NCI-H1048 (cell line): ENCODE results near the gene DCUN1D3.
"Not testable (repeated sequence)": the region's sequence is repeated elsewhere in the genome, so short reads cannot be mapped to it uniquely, and the experiment has no call there.

ENCODE experiments used
- DNase-seq: peaks from one replicate; lab custom pipeline; 2025; lab: John Stamatoyannopoulos, UW

Gene DCUN1D3

GRCh38 chr16:20862162-20862960, 37.8 kb downstream of the DCUN1D3 start:
- no peak for DNase-seq

- DNase-seq: not testable (repeated sequence)
These were observed 39.2 kb downstream of the DCUN1D3 start for GRCh38 chr16:20860995-20861394.

- DNase-seq: no peak
These were observed 39.8 kb downstream of the DCUN1D3 start for GRCh38 chr16:20860361-20860760.

GRCh38 chr16:20859699-20860098, 40.5 kb downstream of the DCUN1D3 start:
- DNase-seq: no peak

GRCh38 chr16:20859229-20859628, 40.9 kb downstream of the DCUN1D3 start:
- no peak for DNase-seq

- DNase-seq: no peak
These were observed 42.9 kb downstream of the DCUN1D3 start for GRCh38 chr16:20857281-20857680.

- no peak for DNase-seq
These were observed 45.2 kb downstream of the DCUN1D3 start for GRCh38 chr16:20854963-20855362.

- DNase-seq: no peak
These were observed 46.1 kb downstream of the DCUN1D3 start for GRCh38 chr16:20853981-20854620.

GRCh38 chr16:20853143-20853542, 47.0 kb downstream of the DCUN1D3 start:
- no peak for DNase-seq

- DNase-seq: no peak
These were observed 48.6 kb downstream of the DCUN1D3 start for GRCh38 chr16:20851601-20852000.

GRCh38 chr16:20850981-20851380, 49.2 kb downstream of the DCUN1D3 start:
- no peak for DNase-seq

- peak; percentile 3 for DNase-seq
These were observed 50.4 kb downstream of the DCUN1D3 start for GRCh38 chr16:20849589-20850390.

GRCh38 chr16:20847550-20847949, 52.6 kb downstream of the DCUN1D3 start:
- no peak for DNase-seq

- no peak for DNase-seq
These were observed 53.6 kb downstream of the DCUN1D3 start for GRCh38 chr16:20846551-20846950.

GRCh38 chr16:20846030-20846429, 54.1 kb downstream of the DCUN1D3 start:
- no peak for DNase-seq

- DNase-seq: no peak
These were observed 55.6 kb downstream of the DCUN1D3 start for GRCh38 chr16:20844588-20844987.

GRCh38 chr16:20844054-20844453, 56.1 kb downstream of the DCUN1D3 start:
- DNase-seq: no peak

- no peak for DNase-seq
These were observed 60.7 kb downstream of the DCUN1D3 start for GRCh38 chr16:20839504-20839903.

- DNase-seq: no peak
These were observed 61.9 kb downstream of the DCUN1D3 start for GRCh38 chr16:20838240-20838639.

- DNase-seq: no peak
These were observed 67.1 kb downstream of the DCUN1D3 start for GRCh38 chr16:20833086-20833485.

- DNase-seq: no peak
These were observed 69.8 kb downstream of the DCUN1D3 start for GRCh38 chr16:20830372-20830771.

GRCh38 chr16:20829536-20829935, 70.6 kb downstream of the DCUN1D3 start:
- DNase-seq: no peak
